CD8-positive, alpha-beta memory T cell (primary cell): ENCODE measurements around the gene NPBWR2. TPM values are rescaled to one million over a fixed set of nuclear protein-coding genes. Genes with fewer than 3 reads are reported as not detected.

Experiments used
- CTCF ChIA-PET: fragments of 350-600 bp; sonication (Branson Sonifier 250); formaldehyde crosslinking; loops from one replicate; lab custom pipeline; 2021; ENCODE audit warnings: antibody characterized with exemption; lab: Charles Lee
- POLR2A ChIA-PET: fragments of 350-600 bp; sonication (Branson Sonifier 250); formaldehyde crosslinking; loops from one replicate; lab custom pipeline; 2021; ENCODE audit warnings: antibody characterized with exemption; lab: Charles Lee
- DNase-seq, 5 donors: peaks; one replicate each; pipeline versions ENCODE4 v3.0.0 to v3.0.0-alpha.2; 2020 to 2022; ENCODE audit warnings: mixed read lengths in 1 of 5
- H3K27ac ChIP-seq: one replicate; pipeline ENCODE4 v1.7.0; 2013; ENCODE audit warnings: low read depth, mild to moderate bottlenecking, low read length, moderate library complexity
- H3K27me3 ChIP-seq: 2 replicates; pipeline ENCODE4 v1.7.0; 2013; ENCODE audit warnings: low read length, mild to moderate bottlenecking; ENCODE audit not compliant: insufficient read depth, poor library complexity, severe bottlenecking
- H3K36me3 ChIP-seq: 2 replicates; pipeline ENCODE4 v1.7.0; 2013; ENCODE audit warnings: mild to moderate bottlenecking, low read length, moderate library complexity; ENCODE audit not compliant: insufficient read depth
- H3K4me1 ChIP-seq: 2 replicates; pipeline ENCODE4 v1.7.0; 2013; ENCODE audit warnings: mild to moderate bottlenecking, low read length, moderate library complexity; ENCODE audit not compliant: insufficient read depth
- H3K4me3 ChIP-seq: 2 replicates; pipeline ENCODE4 v1.7.0; 2013; ENCODE audit warnings: mild to moderate bottlenecking, low read length
- H3K9me3 ChIP-seq: 2 replicates; pipeline ENCODE4 v1.7.0; 2013; ENCODE audit warnings: mild to moderate bottlenecking, low read length
- H3K27ac Mint-ChIP-seq, 8 donors: one replicate each; pipeline ENCODE4 v1.8.0; 2020 to 2021; ENCODE audit warnings: mixed read lengths in 8 of 8, mild to moderate bottlenecking in 6 of 8, inconsistent platforms in 3 of 8, moderate library complexity in 3 of 8
- H3K27me3 Mint-ChIP-seq, 2 donors: one replicate each; pipeline ENCODE4 v1.8.0; 2020 to 2021; ENCODE audit warnings: mixed read lengths in 2 of 2, mild to moderate bottlenecking in 1 of 2, moderate library complexity in 1 of 2
- H3K36me3 Mint-ChIP-seq, 3 donors: one replicate each; pipeline ENCODE4 v1.8.0; 2020 to 2021; ENCODE audit warnings: mixed read lengths in 3 of 3, inconsistent platforms in 1 of 3, mild to moderate bottlenecking in 1 of 3
- H3K4me1 Mint-ChIP-seq, 3 donors: one replicate each; pipeline ENCODE4 v1.8.0; 2020 to 2021; ENCODE audit warnings: mixed read lengths in 3 of 3, inconsistent platforms in 1 of 3, mild to moderate bottlenecking in 1 of 3
- H3K4me3 Mint-ChIP-seq, 7 donors: one replicate each; pipeline ENCODE4 v1.8.0; 2020 to 2021; ENCODE audit warnings: mixed read lengths in 7 of 7, mild to moderate bottlenecking in 6 of 7, moderate library complexity in 4 of 7, inconsistent platforms in 2 of 7
- H3K9me3 Mint-ChIP-seq, 5 donors: one replicate each; pipeline ENCODE4 v1.8.0; 2020 to 2022; ENCODE audit warnings: mixed read lengths in 5 of 5, mild to moderate bottlenecking in 3 of 5, moderate library complexity in 2 of 5, inconsistent platforms in 1 of 5
- polyA plus RNA-seq: library from polyadenylated mRNA; unstranded; fragments of 300-500 nt; fragmentation: Illumina TruSeq; gene quantifications from one replicate; pipeline ENCODE4 v1.2.3, GENCODE V29; 2021
- total RNA-seq, 2 experiments: library from RNA; stranded (reverse); gene quantifications; one replicate each; pipeline ENCODE4 v1.2.3, GENCODE V29; 2021

NPBWR2 gene
- total and polyA plus RNA-seq, 3 experiments from 2014 or later: not detected

DNA sequence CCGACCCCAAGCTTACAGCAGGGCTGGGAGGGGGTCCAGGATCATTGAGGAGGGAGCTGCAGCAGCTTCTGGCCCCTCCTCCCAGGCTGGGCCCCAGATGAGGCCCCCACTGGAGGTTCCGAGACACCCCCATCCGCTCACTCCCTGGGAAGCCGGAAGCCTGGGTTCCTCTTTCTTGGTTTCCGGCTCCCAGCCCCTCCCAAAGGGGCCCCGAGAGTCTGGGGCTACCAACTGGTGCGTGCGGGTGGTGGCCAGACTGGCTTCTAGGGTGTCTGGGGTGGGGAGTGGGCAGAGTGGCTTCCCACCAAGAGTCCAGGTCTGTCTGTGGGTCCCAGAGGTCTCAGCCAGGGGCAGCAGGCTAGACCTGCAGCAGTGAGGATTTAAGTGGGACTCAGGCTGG, 30.3 kb downstream of the NPBWR2 start:
- no peaks in the 10 kb centered on the region for H3K9me3 ChIP-seq
- no peaks in the 10 kb centered on the region for H3K9me3 Mint-ChIP-seq
- H3K36me3 Mint-ChIP-seq: peaks cover 0 to 35% (median 0%) of the 10 kb centered on the region in 3 donors
- DNase-seq: peak in 3 of 5 donors; percentile 23 to 44 (median 37)
- H3K36me3 ChIP-seq: peaks cover 7% of the 10 kb centered on the region
- H3K27ac Mint-ChIP-seq: peak overlapping the region in 7 of 8 donors; percentile 14 to 97 (median 88)
- H3K4me3 ChIP-seq: peak overlapping the region; percentile 81
- H3K4me1 Mint-ChIP-seq: peaks cover 10 to 47% (median 17%) of the 10 kb centered on the region in 3 donors
- H3K4me3 Mint-ChIP-seq: peak overlapping the region; percentile 83 to 93 (median 89)
- CTCF ChIA-PET: interaction anchor here (1.0 to 2.5 kb wide), 5 partner anchors 8 to 39 kb away, joined by 3 to 9 read pairs (median 6); no protein-coding TSS in a partner anchor
- POLR2A ChIA-PET: no interaction called here
- peak overlapping the region; percentile 16 for H3K27ac ChIP-seq
- no peaks in the 10 kb centered on the region for H3K27me3 Mint-ChIP-seq
- H3K27me3 ChIP-seq: no peaks in the 10 kb centered on the region
- H3K4me1 ChIP-seq: peaks cover 24% of the 10 kb centered on the region

GRCh38 chr20:64076061-64076997, 31.0 kb downstream of the NPBWR2 start:
- H3K27me3 ChIP-seq: no peaks in the 10 kb centered on the region
- peaks cover 7% of the 10 kb centered on the region for H3K36me3 ChIP-seq
- peak overlapping the region in 2 of 8 donors; percentile 12 to 97 for H3K27ac Mint-ChIP-seq
- H3K36me3 Mint-ChIP-seq: peaks cover 0 to 37% (median 0%) of the 10 kb centered on the region in 3 donors
- peak overlapping the region; percentile 81 for H3K4me3 ChIP-seq
- no peaks in the 10 kb centered on the region for H3K27me3 Mint-ChIP-seq
- no peak for DNase-seq
- peak overlapping the region; percentile 16 for H3K27ac ChIP-seq
- H3K9me3 Mint-ChIP-seq: no peaks in the 10 kb centered on the region
- H3K4me1 Mint-ChIP-seq: peaks cover 5 to 40% (median 12%) of the 10 kb centered on the region in 3 donors
- no peaks in the 10 kb centered on the region for H3K9me3 ChIP-seq
- peaks cover 21% of the 10 kb centered on the region for H3K4me1 ChIP-seq
- peak overlapping the region in 3 of 7 donors; percentile 12 to 87 (median 15) for H3K4me3 Mint-ChIP-seq
- ChIA-PET CTCF (interaction anchor here (1.0 to 2.5 kb wide), 4 partner anchors 16 to 38 kb away, joined by 3 to 9 read pairs (median 6); no protein-coding TSS in a partner anchor), POLR2A (no interaction called here)

DNA sequence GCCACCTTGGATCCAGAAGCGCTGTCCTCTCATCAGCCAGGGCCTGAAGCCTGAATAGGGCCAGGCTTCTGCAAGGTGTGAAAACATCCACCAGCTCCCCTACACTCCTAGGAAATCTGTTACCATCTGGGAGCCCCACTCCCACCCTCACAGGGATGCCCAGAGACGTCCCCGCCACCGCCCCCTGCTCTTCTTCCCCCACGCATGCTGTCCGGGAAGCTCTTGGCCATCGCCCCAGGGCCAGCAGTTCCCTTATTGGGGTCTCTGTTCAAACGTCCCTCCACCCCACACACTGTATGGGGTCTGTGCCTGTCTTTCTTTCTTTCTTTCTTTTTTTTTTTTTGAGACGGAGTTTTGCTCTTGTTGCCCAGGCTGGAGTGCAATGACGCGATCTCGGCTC, 31.8 kb downstream of the NPBWR2 start:
- Mint-ChIP-seq H3K4me1 (peaks cover 5 to 34% (median 10%) of the 10 kb centered on the region in 3 donors), H3K4me3 (no peak overlapping the region), H3K9me3 (no peaks in the 10 kb centered on the region), H3K36me3 (peaks cover 0 to 37% (median 0%) of the 10 kb centered on the region in 3 donors), H3K27me3 (no peaks in the 10 kb centered on the region), H3K27ac (peak overlapping the region in 2 of 8 donors; percentile 29 to 80)
- no peak for DNase-seq
- Histone ChIP-seq H3K27me3 (no peaks in the 10 kb centered on the region), H3K27ac (no peak overlapping the region), H3K36me3 (peaks cover 7% of the 10 kb centered on the region), H3K9me3 (no peaks in the 10 kb centered on the region), H3K4me1 (peaks cover 21% of the 10 kb centered on the region), H3K4me3 (no peak overlapping the region)
- CTCF ChIA-PET: interaction anchor here (1.7 kb wide), 1 partner anchor 15 kb away, joined by 5 read pairs; no protein-coding TSS in a partner anchor
- POLR2A ChIA-PET: interaction anchor here (1.0 kb wide), 1 partner anchor 13 kb away, joined by 4 read pairs; the partner anchor contains the start of gene TCEA2

GRCh38 chr20:64074963-64075362, 32.4 kb downstream of the NPBWR2 start:
- Mint-ChIP-seq H3K27ac (peak overlapping the region in 1 of 8 donors; percentile 69), H3K27me3 (no peaks in the 10 kb centered on the region), H3K4me1 (peaks cover 4 to 28% (median 5%) of the 10 kb centered on the region in 3 donors), H3K36me3 (peaks cover 0 to 37% (median 0%) of the 10 kb centered on the region in 3 donors), H3K4me3 (no peak overlapping the region), H3K9me3 (no peaks in the 10 kb centered on the region)
- H3K4me1 ChIP-seq: peaks cover 22% of the 10 kb centered on the region
- CTCF ChIA-PET: no interaction called here
- POLR2A ChIA-PET: interaction anchor here (0.6 to 1.0 kb wide), 2 partner anchors 12 to 440 kb away, joined by 3 to 4 read pairs; partner anchors contain the start of gene TCEA2
- no peak overlapping the region for H3K4me3 ChIP-seq
- no peak for DNase-seq
- H3K9me3 ChIP-seq: no peaks in the 10 kb centered on the region
- H3K27ac ChIP-seq: no peak overlapping the region
- peaks cover 7% of the 10 kb centered on the region for H3K36me3 ChIP-seq
- no peaks in the 10 kb centered on the region for H3K27me3 ChIP-seq

GRCh38 chr20:64074184-64074789, 33.1 kb downstream of the NPBWR2 start:
- Mint-ChIP-seq H3K9me3 (no peaks in the 10 kb centered on the region), H3K4me1 (peaks cover 4 to 28% (median 5%) of the 10 kb centered on the region in 3 donors), H3K27me3 (no peaks in the 10 kb centered on the region), H3K4me3 (no peak overlapping the region), H3K36me3 (peaks cover 0 to 37% (median 0%) of the 10 kb centered on the region in 3 donors), H3K27ac (peak overlapping the region in 1 of 8 donors; percentile 33)
- Histone ChIP-seq H3K4me3 (no peak overlapping the region), H3K4me1 (peaks cover 29% of the 10 kb centered on the region), H3K9me3 (no peaks in the 10 kb centered on the region), H3K27me3 (no peaks in the 10 kb centered on the region), H3K36me3 (peaks cover 7% of the 10 kb centered on the region), H3K27ac (no peak overlapping the region)
- no peak for DNase-seq
- ChIA-PET POLR2A (no interaction called here), CTCF (interaction anchor here (0.9 kb wide), 1 partner anchor 35 kb away, joined by 3 read pairs; no protein-coding TSS in a partner anchor)

- no peak overlapping the region for H3K27ac ChIP-seq
- no peak for DNase-seq
- H3K27me3 Mint-ChIP-seq: no peaks in the 10 kb centered on the region
- peak overlapping the region in 2 of 8 donors; percentile 54 to 60 for H3K27ac Mint-ChIP-seq
- H3K4me1 Mint-ChIP-seq: peaks cover 4 to 22% (median 5%) of the 10 kb centered on the region in 3 donors
- H3K9me3 ChIP-seq: no peaks in the 10 kb centered on the region
- H3K4me3 ChIP-seq: no peak overlapping the region
- CTCF ChIA-PET: interaction anchor here (0.9 kb wide), 1 partner anchor 34 kb away, joined by 3 read pairs; no protein-coding TSS in a partner anchor
- H3K36me3 Mint-ChIP-seq: peaks cover 0 to 37% (median 0%) of the 10 kb centered on the region in 3 donors
- no peak overlapping the region for H3K4me3 Mint-ChIP-seq
- peaks cover 30% of the 10 kb centered on the region for H3K4me1 ChIP-seq
- H3K36me3 ChIP-seq: peaks cover 7% of the 10 kb centered on the region
- H3K9me3 Mint-ChIP-seq: no peaks in the 10 kb centered on the region
- H3K27me3 ChIP-seq: no peaks in the 10 kb centered on the region
- POLR2A ChIA-PET: no interaction called here
These were observed 33.7 kb downstream of the NPBWR2 start for GRCh38 chr20:64073476-64074183.

GRCh38 chr20:64072498-64073063, 34.8 kb downstream of the NPBWR2 start:
- H3K4me1 Mint-ChIP-seq: peaks cover under 1 to 18% (median under 1%) of the 10 kb centered on the region in 3 donors
- ChIA-PET CTCF (interaction anchor here (1.4 to 1.8 kb wide), 2 partner anchors 10 to 15 kb away, joined by 3 to 4 read pairs; no protein-coding TSS in a partner anchor), POLR2A (no interaction called here)
- H3K4me3 Mint-ChIP-seq: no peak overlapping the region
- Histone ChIP-seq H3K36me3 (peaks cover 7% of the 10 kb centered on the region), H3K27ac (no peak overlapping the region), H3K9me3 (no peaks in the 10 kb centered on the region), H3K27me3 (no peaks in the 10 kb centered on the region), H3K4me3 (no peak overlapping the region), H3K4me1 (peaks cover 24% of the 10 kb centered on the region)
- no peaks in the 10 kb centered on the region for H3K9me3 Mint-ChIP-seq
- peaks cover 0 to 35% (median 0%) of the 10 kb centered on the region in 3 donors for H3K36me3 Mint-ChIP-seq
- no peaks in the 10 kb centered on the region for H3K27me3 Mint-ChIP-seq
- H3K27ac Mint-ChIP-seq: peak overlapping the region in 2 of 8 donors; percentile 60 to 74
- no peak for DNase-seq
